DOHH2 (cell line): ENCODE data around the gene SELENOH.

ENCODE experiments used
- H3F3A ChIP-seq: fragments of 200-600 bp; sonication (generic), shearing (Covaris generic); 2 replicates; pipeline ENCODE4 v1.6.0; 2016; ENCODE audit warnings: antibody characterized with exemption, mild to moderate bottlenecking; ENCODE audit not compliant: control insufficient read depth, insufficient read depth
- H3K27ac ChIP-seq: fragments of 200-600 bp; sonication (generic); 2 replicates; pipeline ENCODE4 v1.5.1; 2014; ENCODE audit warnings: low read depth, mild to moderate bottlenecking, low read length, moderate library complexity
- H3K27me3 ChIP-seq: fragments of 200-600 bp; sonication (generic); 2 replicates; pipeline ENCODE4 v1.6.1; 2014; ENCODE audit warnings: mild to moderate bottlenecking, low read length, mixed read lengths; ENCODE audit not compliant: control insufficient read depth
- H3K36me3 ChIP-seq: fragments of 200-600 bp; sonication (generic); 2 replicates; pipeline ENCODE4 v1.6.1; 2014; ENCODE audit warnings: mild to moderate bottlenecking, low read length, moderate library complexity, mixed read lengths; ENCODE audit not compliant: control insufficient read depth
- H3K4me1 ChIP-seq: fragments of 200-600 bp; sonication (generic); 2 replicates; pipeline ENCODE4 v1.6.1; 2014; ENCODE audit warnings: mild to moderate bottlenecking, low read length, mixed read lengths; ENCODE audit not compliant: control insufficient read depth
- H3K4me2 ChIP-seq: fragments of 200-600 bp; sonication (generic); 2 replicates; pipeline ENCODE4 v1.6.0; 2014; ENCODE audit warnings: mild to moderate bottlenecking, low read length, moderate library complexity
- H3K4me3 ChIP-seq: fragments of 200-600 bp; sonication (generic); 2 replicates; pipeline ENCODE4 v1.5.1; 2014; ENCODE audit warnings: mild to moderate bottlenecking, low read length, mixed read lengths
- H3K79me2 ChIP-seq: fragments of 200-600 bp; sonication (generic); 2 replicates; pipeline ENCODE4 v1.6.1; 2014; ENCODE audit warnings: mild to moderate bottlenecking, low read length, mixed read lengths; ENCODE audit not compliant: control insufficient read depth
- H3K9me2 ChIP-seq: fragments of 200-600 bp; sonication (generic); replicated peaks from 2 replicates; pipeline ENCODE4 v1.6.1; 2014; ENCODE audit warnings: mild to moderate bottlenecking, low read length, mixed read lengths; ENCODE audit not compliant: control insufficient read depth
- H3K9me3 ChIP-seq: fragments of 200-600 bp; sonication (generic); 2 replicates; pipeline ENCODE4 v1.6.1; 2014; ENCODE audit warnings: antibody characterized with exemption, low read length, mixed read lengths; ENCODE audit not compliant: control insufficient read depth, insufficient read depth
- H4K20me1 ChIP-seq: fragments of 200-600 bp; sonication (generic); 2 replicates; pipeline ENCODE4 v1.6.0; 2014; ENCODE audit warnings: low read depth, mild to moderate bottlenecking, antibody characterized with exemption, low read length, moderate library complexity; ENCODE audit not compliant: control insufficient read depth, insufficient read depth
- EZH2phosphoT487 ChIP-seq: fragments of 200-600 bp; sonication (generic); IDR thresholded peaks from 2 replicates; pipeline ENCODE4 v1.6.1; 2017; ENCODE audit warnings: borderline replicate concordance, mild to moderate bottlenecking, antibody characterized with exemption, low read length, moderate library complexity, mixed read lengths
- TF ChIP-seq, protein P1 (sequence below): fragments of 200-600 bp; sonication (generic); IDR thresholded peaks from one replicate; pipeline ENCODE4 v1.5.1; 2014; ENCODE audit warnings: antibody characterized with exemption, mild to moderate bottlenecking, low read depth, low read length; ENCODE audit not compliant: poor library complexity, severe bottlenecking

SELENOH gene

DNA sequence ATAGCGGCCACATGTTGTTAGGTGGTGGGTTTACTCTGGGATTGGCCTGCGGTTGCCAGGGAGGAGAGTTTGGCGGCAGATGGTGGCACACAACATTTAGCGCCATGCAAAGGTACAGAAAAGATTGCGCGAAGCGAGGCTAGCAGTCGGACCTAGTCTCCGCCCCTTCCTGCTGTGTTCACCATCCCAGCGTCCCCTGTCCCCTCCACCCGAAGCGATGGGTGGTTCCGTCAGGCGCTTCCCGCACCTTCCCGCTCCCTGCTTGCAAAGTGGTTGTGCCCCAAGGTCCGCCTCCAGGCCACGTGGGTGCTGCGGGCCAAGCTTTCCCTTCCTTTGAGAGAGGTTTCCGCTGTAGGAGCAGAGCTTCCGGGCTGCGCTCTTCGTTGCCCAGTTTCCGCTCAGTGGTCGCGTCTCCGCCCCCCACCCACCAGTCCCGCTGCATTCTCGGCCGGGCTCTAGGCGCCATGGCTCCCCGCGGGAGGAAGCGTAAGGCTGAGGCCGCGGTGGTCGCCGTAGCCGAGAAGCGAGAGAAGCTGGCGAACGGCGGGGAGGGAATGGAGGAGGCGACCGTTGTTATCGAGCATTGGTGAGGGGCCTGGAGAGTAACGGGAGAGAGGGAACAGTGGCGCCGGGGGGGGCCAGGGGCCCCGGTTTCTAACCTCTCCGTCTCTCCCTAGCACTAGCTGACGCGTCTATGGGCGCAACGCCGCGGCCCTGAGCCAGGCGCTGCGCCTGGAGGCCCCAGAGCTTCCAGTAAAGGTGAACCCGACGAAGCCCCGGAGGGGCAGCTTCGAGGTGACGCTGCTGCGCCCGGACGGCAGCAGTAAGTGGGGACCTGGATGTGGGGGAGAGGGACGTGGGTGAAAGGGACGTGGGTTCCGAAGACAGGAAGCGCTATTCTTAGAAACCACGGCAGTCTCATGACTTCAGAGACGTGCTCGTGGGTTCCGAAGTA lies at the start of gene SELENOH:
TSS of gene SELENOH (plus strand) at position 360 of the 955 bp plus-strand sequence. CDS start at position 465, 105 bp downstream.
- H3K4me2 ChIP-seq, result peak within 1 kb of the TSS; percentile 100
- H4K20me1 ChIP-seq, result no peaks in the 10 kb centered on the region
- peaks cover 15% of the 10 kb centered on the region for H3K4me1 ChIP-seq
- TF ChIP-seq, protein P1, sequence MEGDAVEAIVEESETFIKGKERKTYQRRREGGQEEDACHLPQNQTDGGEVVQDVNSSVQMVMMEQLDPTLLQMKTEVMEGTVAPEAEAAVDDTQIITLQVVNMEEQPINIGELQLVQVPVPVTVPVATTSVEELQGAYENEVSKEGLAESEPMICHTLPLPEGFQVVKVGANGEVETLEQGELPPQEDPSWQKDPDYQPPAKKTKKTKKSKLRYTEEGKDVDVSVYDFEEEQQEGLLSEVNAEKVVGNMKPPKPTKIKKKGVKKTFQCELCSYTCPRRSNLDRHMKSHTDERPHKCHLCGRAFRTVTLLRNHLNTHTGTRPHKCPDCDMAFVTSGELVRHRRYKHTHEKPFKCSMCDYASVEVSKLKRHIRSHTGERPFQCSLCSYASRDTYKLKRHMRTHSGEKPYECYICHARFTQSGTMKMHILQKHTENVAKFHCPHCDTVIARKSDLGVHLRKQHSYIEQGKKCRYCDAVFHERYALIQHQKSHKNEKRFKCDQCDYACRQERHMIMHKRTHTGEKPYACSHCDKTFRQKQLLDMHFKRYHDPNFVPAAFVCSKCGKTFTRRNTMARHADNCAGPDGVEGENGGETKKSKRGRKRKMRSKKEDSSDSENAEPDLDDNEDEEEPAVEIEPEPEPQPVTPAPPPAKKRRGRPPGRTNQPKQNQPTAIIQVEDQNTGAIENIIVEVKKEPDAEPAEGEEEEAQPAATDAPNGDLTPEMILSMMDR, result no peak
- TF ChIP-seq EZH2phosphoT487, result no peak
- no peaks in the 10 kb centered on the region for H3K9me3 ChIP-seq
- 0 out of 2 replicates have a peak, but pooled peaks cover 13% of the 10 kb centered on the region for H3F3A ChIP-seq
- H3K27me3 ChIP-seq, result no peaks in the 10 kb centered on the region
- H3K79me2 ChIP-seq, result peaks cover 32% of the 10 kb centered on the region
- H3K27ac ChIP-seq, result peak within 1 kb of the TSS; percentile 65
- no peaks in the 10 kb centered on the region for H3K9me2 ChIP-seq
- H3K4me3 ChIP-seq, result peak within 1 kb of the TSS; percentile 84
- H3K36me3 ChIP-seq, result peaks cover 82% of the 10 kb centered on the region

DNA sequence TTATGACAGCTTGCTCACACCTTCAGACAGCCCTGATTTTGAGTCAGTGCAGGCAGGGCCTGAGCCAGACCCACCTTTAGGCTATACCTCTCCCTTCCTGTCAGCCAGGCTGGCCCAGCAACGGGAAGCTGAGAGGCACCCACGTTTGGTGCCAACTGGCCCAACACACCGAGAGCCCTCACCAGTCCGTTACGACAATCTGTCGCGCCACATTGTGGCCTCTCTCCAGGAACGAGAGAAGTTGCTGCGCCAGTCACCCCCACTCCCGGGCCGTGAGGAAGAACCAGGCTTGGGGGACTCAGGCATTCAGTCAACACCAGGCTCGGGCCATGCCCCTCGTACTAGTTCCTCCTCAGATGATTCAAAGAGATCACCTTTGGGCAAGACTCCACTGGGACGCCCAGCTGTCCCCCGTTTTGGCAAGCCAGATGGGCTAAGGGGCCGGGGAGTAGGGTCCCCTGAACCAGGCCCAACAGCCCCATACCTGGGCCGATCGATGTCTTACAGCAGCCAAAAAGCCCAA lies 42.4 kb upstream of the SELENOH start:
- Histone ChIP-seq H3K36me3 (peaks cover 74% of the 10 kb centered on the region), H3F3A (peaks cover 9% of the 10 kb centered on the region; the same call in 1 of the 2 replicates), H3K4me2 (no peak overlapping the region), H3K27ac (no peak overlapping the region), H3K27me3 (no peaks in the 10 kb centered on the region), H3K9me3 (no peaks in the 10 kb centered on the region), H3K4me1 (no peaks in the 10 kb centered on the region), H3K9me2 (no peaks in the 10 kb centered on the region), H3K79me2 (no peaks in the 10 kb centered on the region), H4K20me1 (no peaks in the 10 kb centered on the region), H3K4me3 (no peak overlapping the region)
- TF ChIP-seq, protein P1, result no peak
- TF ChIP-seq EZH2phosphoT487, result no peak

DNA sequence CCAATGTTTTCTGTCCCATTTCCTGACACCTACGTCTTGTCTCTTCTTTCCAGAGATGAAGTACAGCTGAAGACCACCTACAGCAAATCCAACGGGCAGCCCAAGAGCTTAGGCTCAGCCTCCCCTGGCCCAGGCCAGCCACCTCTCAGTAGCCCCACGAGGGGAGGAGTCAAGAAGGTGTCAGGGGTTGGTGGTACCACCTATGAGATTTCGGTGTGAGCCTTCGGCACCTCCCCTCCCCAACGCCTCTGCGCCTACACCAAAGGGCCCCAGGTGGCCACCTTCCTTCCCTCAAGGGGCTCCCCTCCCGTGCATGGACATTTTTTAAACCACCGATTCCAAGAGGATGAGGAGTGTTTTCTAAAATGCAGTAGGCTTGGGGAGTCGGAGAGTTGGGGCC lies 41.5 kb upstream of the SELENOH start:
- Histone ChIP-seq H3K9me3 (no peaks in the 10 kb centered on the region), H3K36me3 (peaks cover 77% of the 10 kb centered on the region), H3K27me3 (no peaks in the 10 kb centered on the region), H3K4me1 (no peaks in the 10 kb centered on the region), H3K79me2 (no peaks in the 10 kb centered on the region), H4K20me1 (no peaks in the 10 kb centered on the region), H3K9me2 (no peaks in the 10 kb centered on the region), H3K4me2 (no peak overlapping the region), H3K27ac (no peak overlapping the region), H3K4me3 (no peak overlapping the region), H3F3A (peaks cover 9% of the 10 kb centered on the region; the same call in 1 of the 2 replicates)
- TF ChIP-seq, protein P1, result no peak
- no peak for TF ChIP-seq EZH2phosphoT487
